ENCODE data around the gene CCDC200. TPM values are rescaled to one million over a fixed set of nuclear protein-coding genes. Genes with fewer than 3 reads are reported as not detected.
A peak's percentile ranks its signal among the peaks of the same experiment; 100 is the strongest.

Gene CCDC200
- total and polyA plus RNA-seq, 2 donors (not counting 3 experiments of a cell fraction or from before 2014, with no cell fraction given): not detected

GRCh38 chr17:43211123-43211479 is 17.3 kb downstream of the CCDC200 start:
- H3K9ac ChIP-seq (replicated peaks; ENCODE audit: extremely low read depth, insufficient read depth, low read length): peak overlapping the region; percentile 81
- H4K20me1 ChIP-seq (replicated peaks; ENCODE audit: control insufficient read depth, extremely low read depth, insufficient read depth, low read length): no peaks in the 10 kb centered on the region
- DNase-seq (ENCODE audit: low read depth, low spot score) (no peak), FAIRE-seq (peak; percentile 31)
- H3K4me3 ChIP-seq (replicated peaks in 1 of 3; ENCODE audit: insufficient read depth in 1 of 3, low read depth in 1 of 3, low read length in 3 of 3): peak overlapping the region; percentile 22 to 72 (median 61)
- peaks cover 16% of the 10 kb centered on the region for H3K4me1 ChIP-seq (ENCODE audit: control insufficient read depth, extremely low read depth, insufficient read depth, low read length)
- no peaks in the 10 kb centered on the region for H3K27me3 ChIP-seq (ENCODE audit: control insufficient read depth in 2 of 2, insufficient read depth in 2 of 2, low read length in 2 of 2)
- no peaks in the 10 kb centered on the region for H3K9me1 ChIP-seq (replicated peaks; ENCODE audit: control insufficient read depth, extremely low read depth, insufficient read depth, low read length)
- peak overlapping the region; percentile 91 for H3K4me2 ChIP-seq (ENCODE audit: insufficient read depth, low read length)
- H3K27ac ChIP-seq (ENCODE audit: insufficient read depth, low read depth, low read length): peak overlapping the region; percentile 72
- BruUV-seq (replicated peaks): no TSS peak
- no peaks in the 10 kb centered on the region for H3K9me3 ChIP-seq (replicated peaks; ENCODE audit: control insufficient read depth, insufficient read depth, low read length)
- H3K36me3 ChIP-seq (ENCODE audit: control insufficient read depth in 2 of 2, extremely low read depth in 1 of 2, insufficient read depth in 2 of 2, low read length in 2 of 2): peaks cover 5 to 19% of the 10 kb centered on the region in 2 experiments
- H3K79me2 ChIP-seq (ENCODE audit: control insufficient read depth, insufficient read depth, low read length): peaks cover 5% of the 10 kb centered on the region
- intact Hi-C loops (cut with micrococcal nuclease): loop anchor here (1.0 kb wide), 1 partner anchor 41 kb away; no protein-coding TSS in a partner anchor
- ChIA-PET CTCF (interaction anchor here (0.9 to 3.9 kb wide), 8 partner anchors 10 to 273 kb away, joined by 4 to 22 read pairs (median 8); partner anchors contain the start of genes DHX8 and NBR1), POLR2A (interaction anchor here (1.2 to 2.9 kb wide), 3 partner anchors 8 to 104 kb away, joined by 3 to 43 read pairs (median 4); no protein-coding TSS in a partner anchor)
- H2AFZ ChIP-seq (ENCODE audit: low read depth, low read length): peak overlapping the region; percentile 80
- TF ChIP-seq EZH2 (IDR thresholded peaks at IDR 0.05; ENCODE audit: borderline replicate concordance, low read depth, low read length, severe bottlenecking) (no peak), POLR2AphosphoS5 (IDR thresholded peaks at IDR 0.05; ENCODE audit: insufficient read depth, low read depth, low read length) (no peak), JUN (IDR thresholded peaks at IDR 0.05; ENCODE audit: borderline replicate concordance, insufficient read depth, insufficient read length, low read depth) (no peak), CTCF (IDR thresholded peaks at IDR 0.05; ENCODE audit: extremely low read depth in 1 of 2, insufficient read depth in 1 of 2, low read depth in 1 of 2, low read length in 2 of 2) (no peak), GATA2 (IDR thresholded peaks at IDR 0.05; ENCODE audit: insufficient read depth, insufficient read length, low read depth, low read length) (no peak), MYC (IDR thresholded peaks at IDR 0.05; ENCODE audit: low read depth, low read length) (no peak), POLR2A (IDR thresholded peaks at IDR 0.05; ENCODE audit: low read depth, low read length) (no peak), FOS (IDR thresholded peaks at IDR 0.05; ENCODE audit: borderline replicate concordance, insufficient read depth, low read length) (no peak)
- TF ChIP-seq, protein P1, sequence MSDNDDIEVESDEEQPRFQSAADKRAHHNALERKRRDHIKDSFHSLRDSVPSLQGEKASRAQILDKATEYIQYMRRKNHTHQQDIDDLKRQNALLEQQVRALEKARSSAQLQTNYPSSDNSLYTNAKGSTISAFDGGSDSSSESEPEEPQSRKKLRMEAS (IDR thresholded peaks at IDR 0.05; ENCODE audit: insufficient read depth, insufficient read length): no peak
- dilution Hi-C loops (cut with MboI; ENCODE audit: extremely low pct_ligation_motif_present, low sequenced_read_pairs): no loop called here

Measured in endothelial cell of umbilical vein (primary cell).